Endothelial cell (in vitro differentiated cells): ENCODE results near the gene FBXO41. TPM values are rescaled to one million over a fixed set of nuclear protein-coding genes. Genes with fewer than 3 reads are reported as not detected.
"Not testable (repeated sequence)": the region's sequence is repeated elsewhere in the genome, so short reads cannot be mapped to it uniquely, and the experiment has no call there.

ENCODE experiments used
- DNase-seq: peaks from one replicate; pipeline ENCODE4 v3.0.0; 2021; ENCODE audit warnings: low spot score
- H3K27ac Mint-ChIP-seq: one replicate; pipeline ENCODE4 v1.8.0; 2021; ENCODE audit warnings: mixed read lengths, inconsistent platforms; ENCODE audit not compliant: unreplicated experiment
- H3K27me3 Mint-ChIP-seq: one replicate; pipeline ENCODE4 v1.8.0; 2021; ENCODE audit warnings: mild to moderate bottlenecking, moderate library complexity, mixed read lengths, inconsistent platforms; ENCODE audit not compliant: unreplicated experiment
- H3K36me3 Mint-ChIP-seq: one replicate; pipeline ENCODE4 v1.8.0; 2021; ENCODE audit warnings: mild to moderate bottlenecking, low read depth, mixed read lengths, inconsistent platforms; ENCODE audit not compliant: unreplicated experiment
- H3K4me1 Mint-ChIP-seq: one replicate; pipeline ENCODE4 v1.8.0; 2021; ENCODE audit warnings: mild to moderate bottlenecking, mixed read lengths, inconsistent platforms; ENCODE audit not compliant: unreplicated experiment
- H3K4me3 Mint-ChIP-seq: one replicate; pipeline ENCODE4 v1.8.0; 2021; ENCODE audit warnings: mild to moderate bottlenecking, mixed read lengths, inconsistent platforms; ENCODE audit not compliant: unreplicated experiment
- H3K9me3 Mint-ChIP-seq: one replicate; pipeline ENCODE4 v1.8.0; 2021; ENCODE audit warnings: mixed read lengths, inconsistent platforms; ENCODE audit not compliant: unreplicated experiment
- total RNA-seq: library from RNA; stranded (reverse); fragmentation: NEBNext Ultra II Directional; extraction: Animal tissue kit (Norgen Biotek cat#: 25700); gene quantifications from one replicate; pipeline ENCODE4 v1.2.1, GENCODE V29; 2021; ENCODE audit not compliant: unreplicated experiment
- TF ChIP-seq, protein P1 (sequence below): fragments of 200-600 bp; sonication (generic); IDR thresholded peaks from one replicate; pipeline ENCODE4 v1.5.0; 2021; ENCODE audit warnings: antibody characterized with exemption; ENCODE audit not compliant: unreplicated experiment

FBXO41 gene
- total RNA-seq, 1 donor from 2014 or later, result 2.1 TPM

DNA sequence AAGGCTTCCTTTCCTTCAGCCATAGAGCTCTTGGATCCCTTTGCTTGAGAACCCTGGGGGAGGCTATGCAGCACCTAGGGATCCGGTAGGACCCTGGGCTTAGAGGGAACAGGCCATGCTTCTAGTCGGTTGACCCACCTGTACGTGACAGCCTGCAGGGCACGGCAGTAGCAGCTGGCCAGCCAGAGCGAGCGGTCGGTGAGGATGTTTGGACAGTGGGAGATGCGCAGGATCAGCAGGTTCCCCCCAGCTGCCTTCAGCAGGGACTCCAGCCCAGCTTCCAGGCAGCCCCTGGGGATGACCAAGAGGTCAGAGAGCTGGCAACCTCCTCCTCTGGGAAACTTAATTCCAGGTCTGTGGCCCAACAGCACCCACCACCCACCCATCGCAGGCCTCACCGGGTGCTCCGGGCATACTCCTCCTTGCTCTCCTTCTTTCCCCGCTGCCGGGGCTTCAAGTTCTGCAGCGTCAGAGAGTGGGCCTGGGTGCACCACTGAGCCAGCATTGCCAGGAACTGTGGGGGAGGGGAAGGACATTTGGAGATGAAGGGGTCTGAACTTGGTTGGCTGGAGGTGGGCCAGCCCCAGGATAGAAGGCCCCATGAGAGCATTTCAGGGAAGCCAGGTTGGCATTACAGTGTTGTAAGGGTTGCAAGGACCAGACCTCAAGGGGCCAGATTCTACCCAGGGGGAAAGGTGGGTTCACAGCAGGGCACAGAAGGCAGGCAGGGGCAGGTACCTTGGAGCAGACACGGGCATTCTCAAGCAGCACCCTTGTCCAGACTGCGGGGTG lies 20.5 kb downstream of the FBXO41 start:
- TF ChIP-seq, protein P1, sequence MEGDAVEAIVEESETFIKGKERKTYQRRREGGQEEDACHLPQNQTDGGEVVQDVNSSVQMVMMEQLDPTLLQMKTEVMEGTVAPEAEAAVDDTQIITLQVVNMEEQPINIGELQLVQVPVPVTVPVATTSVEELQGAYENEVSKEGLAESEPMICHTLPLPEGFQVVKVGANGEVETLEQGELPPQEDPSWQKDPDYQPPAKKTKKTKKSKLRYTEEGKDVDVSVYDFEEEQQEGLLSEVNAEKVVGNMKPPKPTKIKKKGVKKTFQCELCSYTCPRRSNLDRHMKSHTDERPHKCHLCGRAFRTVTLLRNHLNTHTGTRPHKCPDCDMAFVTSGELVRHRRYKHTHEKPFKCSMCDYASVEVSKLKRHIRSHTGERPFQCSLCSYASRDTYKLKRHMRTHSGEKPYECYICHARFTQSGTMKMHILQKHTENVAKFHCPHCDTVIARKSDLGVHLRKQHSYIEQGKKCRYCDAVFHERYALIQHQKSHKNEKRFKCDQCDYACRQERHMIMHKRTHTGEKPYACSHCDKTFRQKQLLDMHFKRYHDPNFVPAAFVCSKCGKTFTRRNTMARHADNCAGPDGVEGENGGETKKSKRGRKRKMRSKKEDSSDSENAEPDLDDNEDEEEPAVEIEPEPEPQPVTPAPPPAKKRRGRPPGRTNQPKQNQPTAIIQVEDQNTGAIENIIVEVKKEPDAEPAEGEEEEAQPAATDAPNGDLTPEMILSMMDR, result no peak
- DNase-seq, result no peak
- Mint-ChIP-seq H3K4me1 (peaks cover 9% of the 10 kb centered on the region), H3K9me3 (no peaks in the 10 kb centered on the region), H3K4me3 (no peak overlapping the region), H3K36me3 (peaks cover 10% of the 10 kb centered on the region), H3K27ac (peak overlapping the region; percentile 53), H3K27me3 (peaks cover 15% of the 10 kb centered on the region)

DNA sequence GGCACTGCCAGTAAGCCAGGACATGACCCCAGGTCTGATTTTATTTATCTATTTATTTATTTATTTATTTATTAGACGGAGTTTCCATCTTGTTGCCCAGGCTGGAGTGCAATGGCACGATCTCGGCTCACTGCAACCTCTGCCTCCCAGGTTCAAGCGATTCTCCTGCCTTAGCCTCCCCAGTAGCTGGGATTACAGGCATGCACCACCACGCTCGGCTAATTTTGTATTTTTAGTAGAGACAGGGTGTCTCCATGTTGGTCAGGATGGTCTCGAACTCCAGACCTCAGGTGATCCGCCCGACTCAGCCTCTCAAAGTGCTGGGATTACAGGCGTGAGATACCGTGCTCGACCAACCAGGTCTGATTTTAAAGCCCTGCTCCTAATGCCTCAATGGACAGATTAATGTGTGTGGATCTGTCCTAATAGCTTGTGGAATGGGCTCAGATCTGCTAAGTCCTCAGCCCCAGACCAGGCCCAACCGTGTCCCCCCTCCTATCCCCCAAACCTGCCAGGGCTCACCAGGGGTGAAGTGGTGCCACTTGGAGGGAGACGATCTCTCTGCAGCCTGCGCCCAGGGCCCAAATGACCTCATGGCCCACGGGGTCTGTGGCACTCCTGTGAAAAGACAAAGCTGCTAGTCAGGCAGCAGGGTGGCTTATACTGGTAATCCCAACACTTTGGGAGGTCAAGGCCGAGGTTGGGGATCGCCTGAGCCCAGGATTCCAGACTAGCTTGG lies 21.4 kb downstream of the FBXO41 start:
- H3K9me3 Mint-ChIP-seq, H3K36me3 Mint-ChIP-seq, H3K4me3 Mint-ChIP-seq, H3K4me1 Mint-ChIP-seq, DNase-seq, H3K27ac Mint-ChIP-seq: not testable (repeated sequence)
- peaks cover 10% of the 10 kb centered on the region for H3K27me3 Mint-ChIP-seq

DNA sequence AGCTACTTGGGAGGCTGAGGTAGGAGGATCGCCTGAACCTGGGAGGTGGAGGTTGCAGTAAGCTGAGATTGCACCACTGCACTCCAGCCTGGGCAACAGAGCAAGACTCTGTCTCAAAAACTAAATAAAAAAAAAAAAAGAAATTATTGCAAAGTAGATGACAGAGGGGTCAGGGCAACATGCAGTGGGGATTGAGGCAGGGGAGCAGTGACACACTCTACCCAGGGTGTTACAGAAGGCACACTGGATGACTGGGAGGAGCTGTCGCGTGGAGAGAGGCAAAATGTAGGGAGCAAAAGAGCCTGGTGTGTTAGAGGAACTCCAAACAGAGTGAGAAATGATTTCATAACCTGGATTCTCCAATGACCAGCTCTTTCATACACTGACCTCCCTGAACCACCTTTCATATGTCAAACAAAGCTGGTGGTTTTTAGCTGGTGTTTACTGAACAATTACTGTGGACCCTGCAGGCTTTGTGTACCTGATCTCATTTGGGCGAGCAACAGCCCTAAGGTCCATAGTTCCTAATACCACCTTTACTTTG lies 22.1 kb downstream of the FBXO41 start:
- Mint-ChIP-seq H3K4me1 (no peaks in the 10 kb centered on the region), H3K27ac (no peak overlapping the region), H3K4me3 (no peak overlapping the region), H3K27me3 (peaks cover 6% of the 10 kb centered on the region), H3K9me3 (no peaks in the 10 kb centered on the region), H3K36me3 (peaks cover 4% of the 10 kb centered on the region)
- TF ChIP-seq, protein P1, result no peak
- DNase-seq, result no peak

DNA sequence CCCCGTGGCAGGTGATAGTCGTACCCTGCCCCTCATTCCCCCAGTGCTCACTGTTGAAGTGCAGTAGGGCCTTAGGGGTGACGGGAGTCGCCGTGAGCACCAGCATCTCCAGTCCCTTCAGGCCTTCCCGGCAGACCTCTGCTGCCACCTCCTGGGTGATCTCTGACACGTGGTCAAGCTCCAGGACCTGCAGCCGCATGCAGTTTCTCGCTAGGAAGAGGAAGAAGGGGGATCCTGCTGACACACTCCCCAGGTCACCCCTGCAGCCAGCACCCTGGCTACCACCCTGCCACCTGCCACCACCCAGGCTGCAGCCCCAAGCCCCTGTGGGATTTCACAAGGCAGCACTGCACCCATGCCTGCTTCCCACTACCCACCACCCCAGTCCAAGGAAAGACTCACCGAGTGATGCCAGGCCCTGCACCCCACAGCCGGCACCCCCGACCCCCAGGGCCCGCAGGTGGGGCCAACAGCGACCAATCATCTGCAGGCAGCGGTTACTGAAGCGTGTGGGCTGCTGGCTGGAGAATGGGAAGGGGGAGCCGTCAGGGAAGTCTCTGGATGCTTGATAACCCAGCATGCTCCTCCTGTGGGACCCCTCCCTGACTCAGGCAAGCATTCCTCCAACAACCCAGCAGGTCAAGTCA lies 23.8 kb downstream of the FBXO41 start:
- no peaks in the 10 kb centered on the region for H3K9me3 Mint-ChIP-seq
- TF ChIP-seq, protein P1, result no peak
- H3K4me3 Mint-ChIP-seq, result no peak overlapping the region
- peaks cover 4% of the 10 kb centered on the region for H3K36me3 Mint-ChIP-seq
- H3K27ac Mint-ChIP-seq, result no peak overlapping the region
- peaks cover 12% of the 10 kb centered on the region for H3K27me3 Mint-ChIP-seq
- DNase-seq, result peak; percentile 71
- H3K4me1 Mint-ChIP-seq, result no peaks in the 10 kb centered on the region

DNA sequence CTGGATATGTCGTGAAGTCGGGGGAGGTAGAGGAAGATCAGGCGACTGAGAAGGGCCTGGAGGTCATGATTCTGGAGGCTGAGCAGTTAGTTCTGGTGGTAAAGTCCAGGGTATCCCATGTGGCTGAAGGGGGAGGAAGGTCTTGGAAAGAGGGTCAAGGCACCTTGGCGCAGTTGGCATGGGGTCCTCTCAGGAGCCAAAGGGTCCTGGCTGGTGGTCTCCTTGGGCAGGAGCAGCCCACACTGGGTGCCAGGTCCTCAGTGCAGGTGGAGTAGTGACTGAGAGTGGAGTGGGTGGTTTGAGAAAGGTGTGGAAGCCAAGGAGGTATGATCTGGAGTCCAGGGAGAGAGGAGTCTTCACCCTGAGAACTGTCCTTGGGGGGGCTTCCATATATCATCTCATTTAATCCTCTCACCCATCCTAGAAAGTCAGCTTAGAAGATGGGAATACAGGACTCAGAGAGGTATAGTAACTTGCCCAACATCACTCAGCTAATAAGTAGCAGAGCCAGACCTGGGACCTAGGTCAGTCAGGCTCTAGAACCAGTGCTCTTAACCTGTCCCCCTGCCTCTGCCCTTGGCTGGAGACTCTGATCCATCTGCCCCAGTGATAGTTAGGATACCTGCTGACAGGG lies 24.5 kb downstream of the FBXO41 start:
- Mint-ChIP-seq H3K4me3 (no peak overlapping the region), H3K4me1 (no peaks in the 10 kb centered on the region), H3K27me3 (peaks cover 15% of the 10 kb centered on the region), H3K36me3 (peaks cover 4% of the 10 kb centered on the region), H3K27ac (no peak overlapping the region), H3K9me3 (no peaks in the 10 kb centered on the region)
- TF ChIP-seq, protein P1, result no peak
- no peak for DNase-seq
